Activated CD8-positive, alpha-beta T cell treated with anti-CD3 and anti-CD28 coated beads, Interleukin-2, amount 10 ng/mL, durations not matched to agents 7 days and 5 days (primary cell): ENCODE results near the gene TRIM34. TPM values are rescaled to one million over a fixed set of nuclear protein-coding genes. Genes with fewer than 3 reads are reported as not detected.
"Not testable (repeated sequence)": the region's sequence is repeated elsewhere in the genome, so short reads cannot be mapped to it uniquely, and the experiment has no call there.

ENCODE experiments used
- ATAC-seq: fragments of 150-1000 bp; cut with Tn5 transposase; one replicate; pipeline ENCODE4 v1.10.0; 2021; ENCODE audit warnings: moderate library complexity
- CTCF ChIA-PET: fragments of 350-600 bp; sonication (Branson Sonifier 250); formaldehyde crosslinking; loops from one replicate; lab custom pipeline; 2021; ENCODE audit warnings: antibody characterized with exemption; lab: Charles Lee
- POLR2A ChIA-PET: fragments of 350-600 bp; sonication (Branson Sonifier 250); formaldehyde crosslinking; loops from one replicate; lab custom pipeline; 2021; ENCODE audit warnings: antibody characterized with exemption; lab: Charles Lee
- DNase-seq: peaks from one replicate; pipeline ENCODE4 v3.0.0-alpha.2; 2020
- H3K27ac Mint-ChIP-seq: one replicate; pipeline ENCODE4 v1.8.0; 2021; ENCODE audit warnings: mild to moderate bottlenecking, mixed read lengths
- H3K27me3 Mint-ChIP-seq: one replicate; pipeline ENCODE4 v1.8.0; 2021; ENCODE audit warnings: low read depth, mixed read lengths
- H3K36me3 Mint-ChIP-seq: one replicate; pipeline ENCODE4 v1.8.0; 2021; ENCODE audit warnings: low read depth, mixed read lengths
- H3K4me1 Mint-ChIP-seq: one replicate; pipeline ENCODE4 v1.8.0; 2021; ENCODE audit warnings: low read depth, mixed read lengths
- H3K4me3 Mint-ChIP-seq: one replicate; pipeline ENCODE4 v1.8.0; 2021; ENCODE audit warnings: mild to moderate bottlenecking, mixed read lengths
- H3K9me3 Mint-ChIP-seq: one replicate; pipeline ENCODE4 v1.8.0; 2022; ENCODE audit warnings: mixed read lengths; ENCODE audit not compliant: insufficient read depth
- total RNA-seq, 2 experiments: library from RNA; stranded (reverse); gene quantifications; one replicate each; pipeline ENCODE4 v1.2.3, GENCODE V29; 2021

TRIM34 gene
- total RNA-seq, 2 experiments from 2014 or later: 11.9 to 12.3 TPM

DNA sequence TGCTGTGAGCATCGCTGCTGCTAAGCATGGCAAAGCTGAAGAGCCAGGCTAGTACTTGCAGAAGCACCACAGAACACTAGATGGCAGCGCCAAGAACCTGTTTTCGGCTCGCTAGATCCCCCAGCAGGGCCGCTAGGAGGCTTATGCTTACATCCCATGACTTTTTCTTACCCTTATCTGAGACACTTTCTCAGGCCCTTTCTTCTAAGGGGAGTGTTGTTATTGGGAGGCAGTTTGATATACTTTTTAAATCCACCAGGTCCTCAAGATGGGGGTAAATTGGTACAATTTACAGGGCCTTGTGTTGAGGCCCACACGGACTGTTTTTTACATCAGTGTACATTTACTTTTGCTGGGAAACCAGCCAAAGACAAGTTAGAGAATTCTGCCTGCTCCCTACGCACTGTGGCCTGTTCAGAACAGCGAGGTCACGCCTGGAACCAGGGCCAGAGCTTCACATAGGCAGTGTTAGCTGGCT is 24.4 kb upstream of the TRIM34 start:
- ChIA-PET CTCF (interaction anchor here (0.8 to 2.8 kb wide), 14 partner anchors 10 to 291 kb away, joined by 3 to 14 read pairs (median 4); partner anchors contain the start of genes OR52N2, TRIM22 and TRIM5), POLR2A (no interaction called here)
- ATAC-seq (peak; percentile 95), DNase-seq (peak; percentile 76)
- Mint-ChIP-seq H3K27me3 (no peaks in the 10 kb centered on the region), H3K4me1 (peaks cover 9% of the 10 kb centered on the region), H3K27ac (no peak overlapping the region), H3K9me3 (no peaks in the 10 kb centered on the region), H3K36me3 (no peaks in the 10 kb centered on the region), H3K4me3 (no peak overlapping the region)

DNA sequence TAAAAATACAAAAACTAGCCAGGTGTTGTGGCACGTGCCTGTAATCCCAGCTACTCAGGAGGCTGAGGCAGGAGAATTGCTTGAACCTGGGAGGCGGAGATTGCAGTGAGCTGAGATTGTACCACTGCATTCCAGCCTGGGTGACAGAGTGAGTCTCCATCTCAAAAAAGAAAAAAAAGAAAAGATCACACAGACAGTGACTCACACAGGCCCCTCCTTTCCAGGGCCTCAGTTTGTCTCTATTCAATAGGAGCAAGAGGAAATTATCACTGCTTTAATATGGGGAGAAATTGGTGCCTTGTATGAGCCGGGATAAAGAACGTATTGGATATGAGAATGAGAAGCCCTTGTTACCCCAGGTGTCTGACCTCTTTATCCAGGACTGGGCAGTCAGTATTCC is 22.0 kb upstream of the TRIM34 start:
- H3K27ac Mint-ChIP-seq, H3K36me3 Mint-ChIP-seq, CTCF ChIA-PET, ATAC-seq, H3K9me3 Mint-ChIP-seq, H3K4me1 Mint-ChIP-seq, DNase-seq, H3K27me3 Mint-ChIP-seq, H3K4me3 Mint-ChIP-seq, POLR2A ChIA-PET: not testable (repeated sequence)

DNA sequence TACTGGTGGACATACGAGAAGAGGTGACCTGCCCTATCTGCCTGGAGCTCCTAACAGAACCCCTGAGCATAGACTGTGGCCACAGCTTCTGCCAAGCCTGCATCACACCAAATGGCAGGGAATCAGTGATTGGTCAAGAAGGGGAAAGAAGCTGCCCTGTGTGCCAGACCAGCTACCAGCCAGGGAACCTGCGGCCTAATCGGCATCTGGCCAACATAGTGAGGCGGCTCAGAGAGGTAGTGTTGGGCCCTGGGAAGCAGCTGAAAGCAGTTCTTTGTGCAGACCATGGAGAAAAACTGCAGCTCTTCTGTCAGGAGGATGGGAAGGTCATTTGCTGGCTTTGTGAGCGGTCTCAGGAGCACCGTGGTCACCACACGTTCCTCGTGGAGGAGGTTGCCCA is 21.5 kb upstream of the TRIM34 start:
- Mint-ChIP-seq H3K4me3 (no peak overlapping the region), H3K27ac (no peak overlapping the region), H3K36me3 (no peaks in the 10 kb centered on the region), H3K4me1 (no peaks in the 10 kb centered on the region), H3K27me3 (no peaks in the 10 kb centered on the region), H3K9me3 (no peaks in the 10 kb centered on the region)
- no peak for DNase-seq
- ATAC-seq: no peak
- POLR2A ChIA-PET: no interaction called here
- CTCF ChIA-PET: interaction anchor here (1.1 kb wide), 1 partner anchor 81 kb away, joined by 5 read pairs; the partner anchor contains the start of gene TRIM5

DNA sequence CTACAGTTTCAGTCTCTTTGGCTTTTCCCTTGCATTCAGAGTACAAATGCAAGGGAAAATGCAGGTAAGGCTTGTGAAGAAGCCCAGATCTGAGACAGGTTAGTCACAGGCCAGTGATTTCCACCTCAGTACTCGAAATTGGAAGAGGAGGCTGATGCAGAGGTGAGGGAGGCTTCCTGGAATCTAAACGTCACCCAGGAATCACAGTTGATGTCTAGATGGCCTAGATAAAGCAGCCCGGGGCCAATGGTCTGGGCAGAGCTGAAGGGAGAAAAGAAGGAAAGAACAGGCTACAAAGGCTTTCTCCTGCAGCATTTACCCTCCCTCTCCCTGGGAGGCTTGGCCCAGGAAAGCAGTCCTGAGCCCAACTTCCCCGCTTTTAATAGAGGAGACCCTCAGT is 19.9 kb upstream of the TRIM34 start:
- no peak for DNase-seq
- Mint-ChIP-seq H3K4me3 (no peak overlapping the region), H3K9me3 (no peaks in the 10 kb centered on the region), H3K36me3 (no peaks in the 10 kb centered on the region), H3K27ac (no peak overlapping the region), H3K27me3 (no peaks in the 10 kb centered on the region), H3K4me1 (no peaks in the 10 kb centered on the region)
- ChIA-PET CTCF (interaction anchor here (1.0 kb wide), 1 partner anchor 12 kb away, joined by 3 read pairs; no protein-coding TSS in a partner anchor), POLR2A (no interaction called here)
- no peak for ATAC-seq

DNA sequence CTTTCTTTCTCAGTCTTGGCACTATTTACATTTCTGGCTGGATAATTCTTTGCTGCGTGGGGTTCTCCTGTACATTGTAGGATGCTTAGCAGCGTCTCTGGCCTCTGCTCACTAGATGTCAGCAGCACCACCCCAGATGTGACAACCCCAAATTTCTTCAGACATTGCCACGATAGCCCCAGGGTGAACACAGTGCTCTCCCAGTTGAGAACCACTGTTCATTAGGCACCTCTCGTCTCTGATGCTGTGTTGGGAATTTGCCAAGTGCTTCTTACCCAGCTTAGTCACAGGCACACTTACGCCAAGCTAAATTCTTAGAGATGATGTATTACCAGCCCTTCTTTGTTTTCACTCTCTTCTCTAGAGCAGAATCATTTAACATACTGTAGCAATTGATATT is 19.0 kb upstream of the TRIM34 start:
- ChIA-PET POLR2A (no interaction called here), CTCF (no interaction called here)
- Mint-ChIP-seq H3K4me3 (no peak overlapping the region), H3K9me3 (no peaks in the 10 kb centered on the region), H3K4me1 (peaks cover 5% of the 10 kb centered on the region), H3K27me3 (no peaks in the 10 kb centered on the region), H3K27ac (no peak overlapping the region), H3K36me3 (no peaks in the 10 kb centered on the region)
- DNase-seq (no peak), ATAC-seq (no peak)

DNA sequence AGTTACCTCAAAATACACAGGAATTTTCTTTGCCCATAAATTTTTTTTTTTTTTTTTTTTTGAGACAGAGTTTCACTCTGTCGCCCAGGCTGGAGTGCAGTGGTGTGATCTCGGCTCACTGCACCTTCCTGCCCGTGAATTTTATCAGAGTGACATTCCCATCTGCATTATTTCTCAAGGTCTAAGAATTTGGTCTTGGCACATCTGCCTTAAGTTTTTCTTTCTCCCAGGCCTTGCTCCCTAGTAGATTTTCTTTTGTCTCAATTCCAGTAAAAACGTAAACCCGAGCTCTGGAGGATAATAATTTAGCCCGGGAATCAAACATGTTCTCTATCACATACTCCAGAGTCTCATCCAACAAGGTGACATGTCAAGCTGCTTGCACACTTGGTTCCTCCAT is 16.0 kb upstream of the TRIM34 start:
- H3K27me3 Mint-ChIP-seq: no peaks in the 10 kb centered on the region
- H3K36me3 Mint-ChIP-seq: no peaks in the 10 kb centered on the region
- H3K27ac Mint-ChIP-seq: no peak overlapping the region
- ChIA-PET POLR2A (no interaction called here), CTCF (no interaction called here)
- ATAC-seq (no peak), DNase-seq (no peak)
- peaks cover 8% of the 10 kb centered on the region for H3K4me1 Mint-ChIP-seq
- H3K9me3 Mint-ChIP-seq: no peaks in the 10 kb centered on the region
- no peak overlapping the region for H3K4me3 Mint-ChIP-seq

DNA sequence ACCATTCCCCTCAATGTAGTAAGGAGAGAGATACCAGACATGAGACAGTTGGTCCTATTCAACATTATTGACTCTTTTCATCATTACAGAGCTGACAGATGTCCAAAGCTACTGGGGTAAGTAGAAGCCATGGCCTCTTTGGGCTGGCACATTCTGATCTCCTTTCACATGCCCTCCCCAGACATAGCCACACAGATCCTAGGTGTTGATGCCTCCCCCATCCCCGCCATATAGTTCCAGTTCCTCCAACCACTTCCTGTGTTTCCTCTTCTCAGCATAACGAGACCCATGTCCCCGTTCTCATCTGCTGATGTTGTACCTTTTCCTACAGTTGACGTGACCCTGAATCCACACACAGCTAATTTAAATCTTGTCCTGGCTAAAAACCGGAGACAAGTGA is 14.4 kb upstream of the TRIM34 start:
- ATAC-seq (no peak), DNase-seq (no peak)
- Mint-ChIP-seq H3K27ac (no peak overlapping the region), H3K4me3 (no peak overlapping the region), H3K9me3 (no peaks in the 10 kb centered on the region), H3K4me1 (peaks cover 8% of the 10 kb centered on the region), H3K27me3 (no peaks in the 10 kb centered on the region), H3K36me3 (no peaks in the 10 kb centered on the region)
- ChIA-PET CTCF (interaction anchor here (0.9 kb wide), 1 partner anchor 10 kb away, joined by 3 read pairs; no protein-coding TSS in a partner anchor), POLR2A (no interaction called here)

DNA sequence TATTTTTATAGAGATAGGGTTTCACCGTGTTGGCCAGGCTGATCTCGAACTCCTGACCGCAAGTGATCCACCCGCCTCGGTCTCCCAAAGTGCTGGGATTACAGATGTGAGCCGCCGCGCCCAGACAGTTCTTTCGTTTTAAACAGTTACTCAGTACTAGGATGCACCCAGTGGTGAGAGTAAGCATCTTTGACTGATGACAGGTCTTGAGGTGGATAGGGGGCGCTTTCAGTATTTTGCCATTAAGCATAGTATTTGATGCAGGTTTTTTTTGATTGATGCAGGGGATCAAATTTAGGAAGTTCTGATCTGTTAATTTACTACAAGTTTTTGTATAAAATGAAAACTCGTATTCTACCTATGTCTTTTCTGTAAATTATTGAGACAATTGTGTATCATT is 13.2 kb upstream of the TRIM34 start:
- Mint-ChIP-seq H3K27ac (no peak overlapping the region), H3K9me3 (no peaks in the 10 kb centered on the region), H3K36me3 (no peaks in the 10 kb centered on the region), H3K4me3 (no peak overlapping the region), H3K27me3 (no peaks in the 10 kb centered on the region), H3K4me1 (peaks cover 8% of the 10 kb centered on the region)
- ATAC-seq (peak; percentile 53), DNase-seq (no peak)
- ChIA-PET POLR2A (no interaction called here), CTCF (interaction anchor here (3.3 kb wide), 1 partner anchor 11 kb away, joined by 14 read pairs; no protein-coding TSS in a partner anchor)

DNA sequence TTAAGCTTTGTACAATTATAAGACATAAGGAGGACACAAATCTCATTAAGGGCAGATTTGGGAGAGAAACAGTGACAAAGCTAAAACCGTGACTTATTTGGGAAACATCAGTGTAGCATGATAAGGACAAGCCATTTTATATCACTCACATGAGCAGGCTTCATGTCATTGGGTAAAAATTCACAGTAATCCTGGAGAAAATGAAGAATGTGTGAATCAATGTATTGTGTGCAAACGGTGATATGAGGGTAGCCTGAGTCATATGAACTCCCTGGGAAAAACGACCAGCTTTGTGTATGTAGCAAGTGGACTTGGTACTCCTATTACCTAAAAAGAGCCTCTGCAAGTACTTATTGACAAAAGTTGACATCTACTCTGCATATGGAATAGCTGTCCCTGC is 6.0 kb upstream of the TRIM34 start:
- POLR2A ChIA-PET: no interaction called here

DNA sequence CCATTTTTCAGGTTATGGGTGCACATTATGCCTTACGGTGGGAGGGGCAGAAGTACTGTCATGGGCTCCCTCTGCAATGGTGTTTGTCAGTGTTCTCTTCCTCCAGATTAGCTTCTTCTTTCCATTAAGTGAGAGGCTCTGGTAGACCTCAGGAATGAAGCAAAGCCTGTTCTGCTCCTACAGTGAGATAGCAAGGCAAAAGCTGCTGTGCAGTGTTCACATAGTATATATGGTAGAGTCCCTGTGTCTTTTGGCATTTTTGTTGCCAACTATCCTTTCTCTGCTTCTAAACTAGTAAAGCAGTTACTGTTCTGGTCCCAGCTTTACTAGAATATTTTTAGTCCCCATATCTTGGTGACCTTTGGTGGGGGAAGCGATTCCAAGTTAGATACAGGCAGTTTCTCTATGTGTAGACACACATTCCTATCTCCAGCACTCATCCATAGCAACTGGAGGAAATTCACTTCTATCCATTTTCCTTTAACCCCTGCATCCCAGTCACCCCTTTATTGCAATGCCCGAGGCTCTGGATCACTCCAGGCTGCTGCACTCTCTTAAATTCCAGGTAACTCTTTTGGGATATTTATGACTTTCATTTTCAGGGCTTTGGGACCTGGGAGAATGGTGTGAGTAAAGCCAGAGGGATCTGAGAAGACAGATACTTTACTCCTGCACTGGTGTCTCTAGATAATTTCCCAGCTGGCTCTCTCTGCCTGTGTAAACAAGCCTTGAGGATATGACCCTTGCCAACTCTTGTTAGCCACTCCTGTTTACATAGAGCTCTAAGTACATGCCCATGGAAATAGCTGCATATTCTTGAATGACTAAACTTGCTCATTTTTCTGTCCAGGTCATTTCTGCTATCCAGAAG is 3.9 kb upstream of the TRIM34 start:
- Mint-ChIP-seq H3K4me3 (no peak overlapping the region), H3K36me3 (peaks cover 10% of the 10 kb centered on the region), H3K4me1 (peaks cover 17% of the 10 kb centered on the region), H3K9me3 (no peaks in the 10 kb centered on the region), H3K27me3 (no peaks in the 10 kb centered on the region), H3K27ac (no peak overlapping the region)
- ChIA-PET POLR2A (interaction anchor here (0.7 to 1.4 kb wide), 2 partner anchors 69 to 75 kb away, joined by 4 to 5 read pairs; partner anchors contain the start of gene TRIM22), CTCF (interaction anchor here (1.9 kb wide), 1 partner anchor 69 kb away, joined by 4 read pairs; the partner anchor contains the start of gene TRIM22)
- no peak for ATAC-seq
- no peak for DNase-seq

More for the DNA sequence above, 6.0 kb upstream of the TRIM34 start:
- DNase-seq (no peak), ATAC-seq (no peak)
- H3K27ac Mint-ChIP-seq: no peak overlapping the region
- H3K27me3 Mint-ChIP-seq: no peaks in the 10 kb centered on the region
- H3K4me1 Mint-ChIP-seq: peaks cover 8% of the 10 kb centered on the region
- H3K9me3 Mint-ChIP-seq: no peaks in the 10 kb centered on the region
- CTCF ChIA-PET: interaction anchor here (0.9 kb wide), 1 partner anchor 19 kb away, joined by 3 read pairs; no protein-coding TSS in a partner anchor
- H3K36me3 Mint-ChIP-seq: peaks cover 8% of the 10 kb centered on the region
- no peak overlapping the region for H3K4me3 Mint-ChIP-seq

DNA sequence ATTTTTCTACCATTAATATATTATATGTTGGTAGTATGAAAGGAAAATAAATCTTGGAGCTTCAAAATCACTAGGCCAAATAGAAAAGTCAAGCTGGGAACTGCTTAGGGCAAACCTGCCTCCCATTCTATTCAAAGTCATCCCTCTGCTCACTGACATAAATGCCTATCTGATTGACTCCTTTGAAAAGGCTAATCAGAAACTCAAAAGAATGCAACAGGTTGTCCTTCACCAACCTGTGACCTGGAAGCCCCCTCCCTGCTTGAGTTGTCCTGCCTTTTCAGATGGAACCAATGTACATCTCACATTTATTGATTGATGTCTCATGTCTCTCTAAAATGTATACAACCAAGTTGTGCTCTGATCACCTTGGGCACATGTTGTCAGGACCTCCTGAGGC is 3.2 kb upstream of the TRIM34 start:
- Mint-ChIP-seq H3K27me3 (no peaks in the 10 kb centered on the region), H3K36me3 (peaks cover 10% of the 10 kb centered on the region), H3K4me3 (no peak overlapping the region), H3K9me3 (no peaks in the 10 kb centered on the region), H3K4me1 (peaks cover 23% of the 10 kb centered on the region), H3K27ac (no peak overlapping the region)
- DNase-seq (no peak), ATAC-seq (no peak)
- CTCF ChIA-PET: interaction anchor here (1.6 to 1.9 kb wide), 2 partner anchors 8 to 68 kb away, joined by 3 to 4 read pairs; partner anchors contain the start of gene TRIM22
- POLR2A ChIA-PET: no interaction called here

DNA sequence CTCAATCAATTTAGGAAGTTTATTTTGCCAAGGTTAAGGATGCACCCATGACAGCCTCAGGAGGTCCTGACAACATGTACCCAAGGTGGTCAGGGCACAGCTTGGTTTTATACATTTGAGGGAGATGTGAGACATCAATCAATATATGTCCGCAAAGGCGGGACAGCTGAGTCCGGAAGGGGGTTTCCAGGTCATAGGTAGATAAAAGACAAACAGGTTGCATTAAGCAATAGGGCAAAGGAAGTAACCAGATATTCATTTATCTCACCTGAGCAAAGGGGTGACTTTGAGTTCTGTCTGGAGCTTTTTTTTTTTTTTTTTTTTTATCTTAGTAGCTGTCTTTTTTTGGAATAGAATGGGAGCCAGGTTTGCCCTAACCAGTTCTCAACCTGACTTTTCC is 2.0 kb upstream of the TRIM34 start:
- H3K36me3 Mint-ChIP-seq: peaks cover 17% of the 10 kb centered on the region
- no peaks in the 10 kb centered on the region for H3K27me3 Mint-ChIP-seq
- H3K27ac Mint-ChIP-seq: peak overlapping the region; percentile 24
- CTCF ChIA-PET: interaction anchor here (1.2 to 1.9 kb wide), 3 partner anchors 9 to 67 kb away, joined by 3 to 5 read pairs (median 4); partner anchors contain the start of genes TRIM22 and TRIM5
- H3K4me1 Mint-ChIP-seq: peaks cover 34% of the 10 kb centered on the region
- POLR2A ChIA-PET: no interaction called here
- H3K9me3 Mint-ChIP-seq: no peaks in the 10 kb centered on the region
- ATAC-seq: no peak
- H3K4me3 Mint-ChIP-seq: peak overlapping the region; percentile 7
- no peak for DNase-seq
